Panc1 (cell line): Measurements from ENCODE around the gene ITGAL. TPM values are rescaled to one million over a fixed set of nuclear protein-coding genes. Genes with fewer than 3 reads are reported as not detected.
A peak's percentile ranks its signal among the peaks of the same experiment; 100 is the strongest.

ENCODE experiments used
- ATAC-seq: fragments of 200-7000 bp; cut with Tn5 transposase; 2 replicates; pipeline ENCODE4 v1.9.1; 2020; ENCODE audit warnings: mild to moderate bottlenecking, moderate library complexity
- BruUV-seq: library from RNA; stranded (reverse); fragments of 400-500 nt; replicated peaks from 2 replicates; lab custom pipeline; 2021; lab: Mats Ljungman, UMichigan
- CTCF ChIA-PET: fragments of 300-600 bp; sonication (Branson Sonifier 250); formaldehyde crosslinking; loops from one replicate; lab custom pipeline; 2022; ENCODE audit warnings: antibody characterized with exemption; lab: Charles Lee
- POLR2A ChIA-PET: fragments of 300-600 bp; sonication (Branson Sonifier 250); formaldehyde crosslinking; loops from one replicate; lab custom pipeline; 2022; ENCODE audit warnings: antibody characterized with exemption; lab: Charles Lee
- DNase-seq: peaks from one replicate; pipeline ENCODE4 v3.0.0-alpha.2; 2010; ENCODE audit warnings: low read depth, low spot score
- H3K27ac ChIP-seq: 2 replicates; pipeline ENCODE4 v1.5.1; 2011; ENCODE audit warnings: mild to moderate bottlenecking, low read length, inconsistent platforms
- H3K27me3 ChIP-seq: fragments of 200-500 bp; sonication (Bioruptor generic); 2 replicates; pipeline ENCODE4 v1.6.0; 2014; ENCODE audit warnings: low read length, inconsistent platforms; ENCODE audit not compliant: control insufficient read depth, insufficient read depth
- H3K36me3 ChIP-seq: fragments of 200-500 bp; sonication (Bioruptor generic); 2 replicates; pipeline ENCODE4 v1.5.1; 2014; ENCODE audit warnings: inconsistent platforms, mild to moderate bottlenecking, low read length, moderate library complexity; ENCODE audit not compliant: control insufficient read depth, insufficient read depth
- H3K4me1 ChIP-seq: 2 replicates; pipeline ENCODE4 v1.5.1; 2011; ENCODE audit warnings: inconsistent platforms, mild to moderate bottlenecking, low read length, moderate library complexity; ENCODE audit not compliant: control insufficient read depth, insufficient read depth
- H3K4me3 ChIP-seq, 2 experiments: 2 replicates each; pipeline ENCODE4 v1.5.1; 2011 to 2012; ENCODE audit warnings: low read depth in 2 of 2, low read length in 2 of 2, mild to moderate bottlenecking in 2 of 2, inconsistent platforms in 1 of 2, moderate library complexity in 1 of 2
- H3K9me3 ChIP-seq: fragments of 200-500 bp; sonication (Bioruptor generic); 2 replicates; pipeline ENCODE4 v1.5.1; 2014; ENCODE audit warnings: low read depth, mild to moderate bottlenecking, inconsistent platforms, low read length, moderate library complexity; ENCODE audit not compliant: control insufficient read depth, insufficient read depth
- CTCF ChIP-seq: fragments of 450-650 bp; IDR thresholded peaks from 2 replicates; pipeline ENCODE4 v1.5.1; 2017; ENCODE audit warnings: mild to moderate bottlenecking
- POLR2AphosphoS5 ChIP-seq: IDR thresholded peaks from 2 replicates; pipeline ENCODE4 v1.6.1; 2012; ENCODE audit warnings: mild to moderate bottlenecking, low read depth, low read length, moderate library complexity
- REST ChIP-seq, 2 experiments: IDR thresholded peaks; 2 replicates each; pipeline ENCODE4 v1.6.1; 2011 to 2012; ENCODE audit warnings: low read depth in 2 of 2, control low read depth in 1 of 2, low read length in 1 of 2, mild to moderate bottlenecking in 1 of 2, moderate library complexity in 1 of 2; ENCODE audit not compliant: insufficient read depth in 1 of 2
- SIN3A ChIP-seq: IDR thresholded peaks from 2 replicates; pipeline ENCODE4 v1.6.1; 2012; ENCODE audit warnings: low read depth, mild to moderate bottlenecking, low read length, moderate library complexity, borderline replicate concordance; ENCODE audit not compliant: insufficient read depth
- TCF7L2 ChIP-seq: IDR thresholded peaks from 2 replicates; pipeline ENCODE4 v1.6.1; 2011; ENCODE audit warnings: mild to moderate bottlenecking, low read depth, low read length, inconsistent platforms
- in situ Hi-C: cut with HindIII; loops from 2 replicates; pipeline ENCODE4 v1.10.0; 2016; ENCODE audit warnings: low sequenced_read_pairs, low pct_unique_long_range_greater_than_20kb
- intact Hi-C: fragments of 100-400 bp; cut with micrococcal nuclease; formaldehyde crosslinking; loops from one replicate; pipeline ENCODE4 v1.10.0; 2022; ENCODE audit not compliant: unreplicated experiment
- total RNA-seq: library from RNA; stranded (reverse); gene quantifications from one replicate; pipeline ENCODE4 v1.2.1, GENCODE V29; 2021; ENCODE audit not compliant: unreplicated experiment

ITGAL gene
- total RNA-seq, 1 experiment from 2014 or later = 0.54 TPM

GRCh38 chr16:30493941-30494488, 21.5 kb downstream of the ITGAL start:
- in situ Hi-C loops = no loop called here
- no peaks in the 10 kb centered on the region for H3K36me3 ChIP-seq
- H3K27ac ChIP-seq = no peak overlapping the region
- H3K4me1 ChIP-seq = 0 out of 2 replicates have a peak, but pooled peaks cover 3% of the 10 kb centered on the region
- intact Hi-C loops = no loop called here
- H3K4me3 ChIP-seq = no peak overlapping the region
- peak; percentile 41; the same call in 1 of the 2 replicates for ATAC-seq
- TF ChIP-seq TCF7L2 (no peak), REST (IDR thresholded peaks at IDR 0.05; ENCODE audit: insufficient read depth in 1 of 2, low read depth in 2 of 2, low read length in 1 of 2) (no peak), CTCF (no peak)
- H3K9me3 ChIP-seq = no peaks in the 10 kb centered on the region
- POLR2A ChIA-PET = interaction anchor here (0.6 kb wide), 1 partner anchor 63 kb away, joined by 6 read pairs; no protein-coding TSS in a partner anchor
- DNase-seq = no peak
- CTCF ChIA-PET = no interaction called here
- H3K27me3 ChIP-seq = no peaks in the 10 kb centered on the region
- no TSS peak for BruUV-seq

GRCh38 chr16:30494709-30495108, 22.2 kb downstream of the ITGAL start:
- peak; percentile 20; the same call in 1 of the 2 replicates for ATAC-seq
- no peaks in the 10 kb centered on the region for H3K9me3 ChIP-seq
- no peak for DNase-seq
- TF ChIP-seq POLR2AphosphoS5 = no peak
- no peak for TF ChIP-seq SIN3A
- no peak for TF ChIP-seq REST (IDR thresholded peaks at IDR 0.05; ENCODE audit: insufficient read depth in 1 of 2, low read depth in 2 of 2, low read length in 1 of 2)
- no peak for TF ChIP-seq CTCF
- TF ChIP-seq TCF7L2 = no peak
- H3K27ac ChIP-seq = no peak overlapping the region
- no peaks in the 10 kb centered on the region for H3K36me3 ChIP-seq
- no peak overlapping the region for H3K4me3 ChIP-seq
- ChIA-PET POLR2A (interaction anchor here (0.6 kb wide), 1 partner anchor 63 kb away, joined by 6 read pairs; no protein-coding TSS in a partner anchor), CTCF (no interaction called here)
- no TSS peak for BruUV-seq
- H3K4me1 ChIP-seq = 0 out of 2 replicates have a peak, but pooled peaks cover 3% of the 10 kb centered on the region
- intact Hi-C loops (no loop called here), in situ Hi-C loops (no loop called here)
- H3K27me3 ChIP-seq = no peaks in the 10 kb centered on the region
